NCI-H2196 treated with DMSO at 0.1 percent for 48 hours (cell line): Measurements from ENCODE around the gene SEPSECS.

Source experiments
- DNase-seq: peaks from one replicate; lab custom pipeline; 2025; ENCODE audit not compliant: unreplicated experiment; lab: John Stamatoyannopoulos, UW

The SEPSECS gene

DNA sequence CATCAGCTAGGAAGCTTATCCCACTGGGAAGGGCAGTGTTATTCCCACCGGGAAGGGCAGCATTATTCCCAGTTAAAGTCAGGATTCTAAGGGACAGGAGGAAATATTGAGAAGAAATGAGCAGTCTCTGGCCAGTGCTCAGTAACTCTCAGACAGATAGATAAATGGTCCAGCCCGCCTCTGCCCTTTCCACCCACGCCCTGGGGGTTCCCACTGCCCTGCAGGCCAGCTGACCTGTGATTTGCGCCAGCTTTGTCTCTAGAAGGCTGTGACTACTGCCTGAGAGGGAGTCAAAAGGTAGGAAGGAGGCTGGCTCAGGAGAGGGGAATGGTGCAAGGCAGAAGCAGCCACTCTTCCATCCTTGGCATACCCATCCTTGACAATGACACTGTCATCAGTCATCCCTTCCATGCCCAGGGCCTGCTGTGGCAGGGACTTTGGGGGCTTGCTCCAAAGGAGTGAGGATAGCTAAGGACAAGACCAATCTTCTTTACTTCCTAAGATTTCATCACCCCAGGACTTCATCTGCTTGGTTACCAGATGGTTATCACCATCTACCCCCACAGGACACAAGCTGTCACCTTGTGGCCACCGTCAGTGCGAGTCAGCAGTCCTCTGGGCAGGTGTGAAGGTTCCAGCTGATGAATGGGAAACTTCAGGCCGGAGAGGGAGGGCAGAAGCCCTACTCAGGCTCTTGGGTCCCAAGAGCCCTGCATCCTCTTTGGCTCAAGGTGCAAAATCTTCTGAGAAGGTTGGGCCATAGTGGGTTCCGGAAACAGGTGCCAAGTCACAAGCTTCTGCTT, 49.5 kb downstream of the SEPSECS start:
- DNase-seq = no peak

DNA sequence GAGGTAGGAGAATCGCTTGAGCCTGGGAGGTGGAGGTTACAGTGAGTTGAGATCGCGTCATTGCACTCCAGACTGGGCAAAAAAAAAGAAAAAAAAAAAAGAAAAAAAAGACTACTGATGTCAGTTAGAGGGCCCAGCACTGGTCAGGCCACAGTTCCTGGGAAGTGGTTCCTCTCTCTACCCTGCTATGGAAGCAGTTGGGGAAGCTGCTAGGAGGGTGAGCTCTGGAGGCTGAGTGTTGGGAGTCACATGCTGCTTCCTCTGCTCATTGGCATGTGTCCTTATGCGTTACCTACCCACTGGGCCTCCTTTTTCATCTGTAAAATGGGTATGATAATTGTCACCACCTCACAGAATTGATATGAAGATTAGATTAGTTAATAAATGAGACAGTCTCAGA, 50.7 kb downstream of the SEPSECS start:
- DNase-seq = no peak

DNA sequence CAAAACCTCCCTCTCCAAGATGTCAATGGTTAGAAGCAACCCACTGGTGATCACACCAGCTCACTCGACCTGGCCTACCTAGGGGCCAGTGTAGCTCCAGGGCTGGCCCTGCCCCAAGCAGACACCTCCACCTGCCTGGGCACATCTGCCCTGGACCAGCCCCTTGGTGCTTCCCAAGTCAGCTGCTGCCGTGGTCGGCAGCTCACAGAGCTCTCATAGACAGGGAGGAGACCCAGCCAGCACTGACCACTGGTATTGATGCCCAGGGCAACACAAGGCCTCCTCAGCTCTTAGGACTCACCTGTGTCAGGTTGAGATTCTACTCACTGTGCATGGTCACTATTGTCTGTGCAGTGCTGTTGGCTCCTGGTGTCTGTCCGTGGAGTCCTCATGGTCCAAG, 51.7 kb downstream of the SEPSECS start:
- no peak for DNase-seq

DNA sequence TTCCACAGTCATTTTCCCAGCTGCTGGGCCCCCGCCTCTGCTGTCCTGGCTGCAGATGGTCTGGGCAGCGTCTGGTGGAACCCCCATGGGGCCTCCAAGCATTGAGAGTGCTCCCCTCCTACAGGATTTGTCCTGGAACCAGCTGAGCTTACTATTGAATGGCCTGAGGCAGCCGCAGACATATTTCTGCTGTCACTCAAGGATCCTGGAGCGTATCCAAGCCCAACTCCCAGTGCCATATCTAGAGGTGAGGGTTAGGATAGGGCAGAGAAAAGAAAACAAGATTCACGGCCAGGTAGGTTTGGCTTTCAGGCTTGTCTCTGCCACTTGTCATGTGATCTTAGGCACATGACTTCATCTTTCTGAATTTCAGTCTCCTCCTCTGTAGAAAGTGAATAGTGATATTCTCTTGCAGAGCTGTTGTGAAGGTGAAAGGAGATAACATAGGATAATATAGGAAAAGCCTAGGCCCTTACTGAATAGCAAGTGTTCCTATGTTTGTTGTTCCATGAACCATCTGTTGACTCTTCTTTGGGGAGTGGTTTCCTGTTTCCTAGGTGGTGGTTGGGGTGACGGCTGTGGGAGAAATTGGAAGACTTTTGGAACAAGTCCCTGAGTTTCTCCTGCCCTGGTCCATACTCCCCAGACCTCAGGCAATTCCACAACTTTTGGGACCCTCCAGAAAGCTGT, 52.3 kb downstream of the SEPSECS start:
- DNase-seq = peak; percentile 37

DNA sequence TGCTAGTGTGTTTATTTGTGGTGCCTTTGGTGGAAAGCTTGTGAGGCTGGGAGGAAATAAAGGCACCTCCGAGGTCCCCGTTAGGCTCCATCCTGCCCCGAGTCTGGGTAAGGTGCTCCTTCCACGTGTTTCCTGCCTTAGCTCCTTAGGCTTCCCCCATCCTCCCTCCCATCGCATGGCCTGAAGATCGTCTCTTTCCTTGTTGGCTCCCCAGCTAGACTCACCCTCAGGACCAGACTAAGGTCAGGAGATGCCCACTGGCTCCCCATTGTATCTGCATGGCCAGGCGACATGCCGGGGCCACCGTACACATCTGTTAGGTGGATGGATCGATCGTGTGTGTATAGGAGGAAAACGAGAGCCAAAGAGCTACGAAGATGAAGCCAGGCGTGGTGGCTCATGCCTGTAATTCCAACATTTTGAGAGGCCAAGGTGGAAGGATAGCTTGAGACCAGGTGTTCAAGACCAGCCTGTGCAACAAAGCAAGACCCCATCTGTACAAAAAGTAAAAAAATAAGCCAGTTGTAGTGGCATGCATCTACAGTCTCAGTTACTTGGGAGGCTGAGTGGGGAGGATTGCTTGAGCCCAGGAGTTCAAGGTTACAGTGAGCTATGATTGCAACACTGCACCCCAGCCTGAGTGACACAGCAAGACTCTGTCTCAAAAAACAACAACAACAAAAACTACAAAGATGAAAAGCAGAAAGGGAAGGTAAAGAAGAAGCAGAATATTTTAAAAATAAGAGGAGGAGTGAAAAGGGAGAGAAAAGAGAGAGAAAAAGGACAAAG, 53.7 kb downstream of the SEPSECS start:
- no peak for DNase-seq

DNA sequence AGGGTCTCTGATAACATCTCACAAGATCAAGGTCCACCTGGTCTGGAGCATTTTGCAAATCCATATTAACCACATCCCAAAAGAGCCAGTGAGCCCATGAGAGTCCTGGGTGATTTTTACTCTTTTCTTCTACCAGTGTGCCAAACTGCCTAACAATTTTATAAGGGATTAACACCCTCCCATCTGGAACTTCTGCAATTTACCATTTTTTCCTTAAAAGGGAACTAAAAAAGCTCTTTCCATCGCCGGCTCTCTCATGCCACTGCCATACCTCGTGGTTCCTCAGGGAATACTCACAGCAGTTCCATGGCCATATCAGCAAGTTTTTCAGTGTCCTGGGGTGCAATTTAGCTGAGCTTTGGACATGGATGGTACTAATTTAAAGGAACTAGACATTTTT, 55.7 kb downstream of the SEPSECS start:
- no peak for DNase-seq

DNA sequence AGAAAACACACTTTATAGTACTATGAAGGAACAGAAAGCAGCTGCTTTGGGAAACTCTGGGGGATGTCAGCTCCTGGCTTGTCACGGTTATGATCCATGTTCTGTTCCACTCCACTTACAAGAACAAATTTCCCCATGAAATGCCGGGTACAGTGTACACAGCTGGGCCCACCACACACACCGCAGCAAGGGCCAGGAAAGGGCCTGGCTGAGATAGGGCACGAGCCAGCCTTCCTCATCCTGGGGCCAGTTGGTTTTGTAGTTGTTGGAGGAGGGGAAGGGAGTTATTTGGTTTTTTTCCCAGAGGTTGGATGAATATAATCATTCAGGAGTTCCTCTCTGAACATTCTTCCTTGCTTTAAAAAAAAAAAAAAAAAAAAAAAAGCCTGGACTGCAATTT, 56.8 kb downstream of the SEPSECS start:
- DNase-seq = no peak

DNA sequence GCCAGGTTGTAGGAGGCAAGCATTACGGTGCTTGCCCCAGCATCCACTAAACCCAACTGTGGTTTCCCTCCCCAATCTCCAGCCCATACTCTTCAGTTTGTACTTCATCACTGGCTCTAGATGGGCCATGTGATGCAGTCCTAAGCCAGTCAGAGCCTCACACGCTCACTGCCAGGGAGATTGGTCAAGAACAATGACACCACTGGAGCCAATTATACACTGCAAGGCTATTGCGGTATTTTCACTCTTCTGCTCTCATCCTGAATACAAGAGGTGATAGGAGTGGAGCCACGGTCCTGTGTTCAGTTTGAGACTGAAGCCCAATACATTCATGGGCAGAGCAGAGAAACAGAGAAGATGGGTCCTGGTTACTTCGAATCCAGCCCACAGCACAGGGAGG, 58.4 kb downstream of the SEPSECS start:
- peak; percentile 13 for DNase-seq

DNA sequence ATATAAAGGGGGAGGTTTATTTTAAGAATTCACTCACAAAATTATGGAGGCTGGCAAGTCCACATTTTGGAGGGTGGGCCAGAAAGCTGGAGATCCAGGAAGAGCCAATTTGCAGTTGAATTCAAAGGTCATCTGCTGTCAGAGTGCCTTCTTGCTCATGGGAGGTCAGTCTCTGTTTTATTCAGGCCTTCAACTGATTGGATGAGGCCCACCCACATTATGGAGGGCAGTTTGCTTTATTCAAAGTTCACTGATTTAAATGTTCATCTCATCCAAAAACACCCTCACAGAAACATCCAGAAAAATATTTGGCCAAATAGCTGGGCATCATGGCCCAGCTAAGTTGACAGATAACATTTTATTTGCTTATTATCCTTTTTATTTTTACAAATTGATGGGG, 59.5 kb downstream of the SEPSECS start:
- DNase-seq = no peak

DNA sequence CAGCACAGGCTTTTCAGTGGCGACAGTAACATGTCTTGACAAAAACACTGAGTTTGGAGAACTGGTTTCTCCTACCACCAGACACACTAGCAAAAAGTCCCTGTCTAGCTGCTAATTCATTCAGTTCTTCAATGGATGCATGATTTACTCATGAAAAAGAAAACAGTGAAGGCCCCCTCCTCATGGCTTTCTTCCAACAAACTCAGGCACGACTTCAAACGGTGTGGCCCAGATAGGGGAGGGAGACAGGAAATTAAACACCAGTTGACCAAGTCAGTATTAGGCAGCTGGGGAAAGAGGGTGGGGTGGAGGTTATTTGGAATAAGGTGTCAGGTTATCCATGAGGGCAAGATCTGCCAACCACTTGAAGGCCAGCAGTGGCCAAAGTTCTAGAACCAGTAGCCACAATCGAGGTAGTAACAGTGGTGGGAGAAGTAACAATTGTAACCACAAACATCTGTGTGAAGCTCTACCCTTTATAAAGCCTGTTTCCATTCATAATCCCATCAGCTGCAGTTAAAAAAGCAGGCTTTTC, 60.2 kb downstream of the SEPSECS start:
- DNase-seq = peak; percentile 57

DNA sequence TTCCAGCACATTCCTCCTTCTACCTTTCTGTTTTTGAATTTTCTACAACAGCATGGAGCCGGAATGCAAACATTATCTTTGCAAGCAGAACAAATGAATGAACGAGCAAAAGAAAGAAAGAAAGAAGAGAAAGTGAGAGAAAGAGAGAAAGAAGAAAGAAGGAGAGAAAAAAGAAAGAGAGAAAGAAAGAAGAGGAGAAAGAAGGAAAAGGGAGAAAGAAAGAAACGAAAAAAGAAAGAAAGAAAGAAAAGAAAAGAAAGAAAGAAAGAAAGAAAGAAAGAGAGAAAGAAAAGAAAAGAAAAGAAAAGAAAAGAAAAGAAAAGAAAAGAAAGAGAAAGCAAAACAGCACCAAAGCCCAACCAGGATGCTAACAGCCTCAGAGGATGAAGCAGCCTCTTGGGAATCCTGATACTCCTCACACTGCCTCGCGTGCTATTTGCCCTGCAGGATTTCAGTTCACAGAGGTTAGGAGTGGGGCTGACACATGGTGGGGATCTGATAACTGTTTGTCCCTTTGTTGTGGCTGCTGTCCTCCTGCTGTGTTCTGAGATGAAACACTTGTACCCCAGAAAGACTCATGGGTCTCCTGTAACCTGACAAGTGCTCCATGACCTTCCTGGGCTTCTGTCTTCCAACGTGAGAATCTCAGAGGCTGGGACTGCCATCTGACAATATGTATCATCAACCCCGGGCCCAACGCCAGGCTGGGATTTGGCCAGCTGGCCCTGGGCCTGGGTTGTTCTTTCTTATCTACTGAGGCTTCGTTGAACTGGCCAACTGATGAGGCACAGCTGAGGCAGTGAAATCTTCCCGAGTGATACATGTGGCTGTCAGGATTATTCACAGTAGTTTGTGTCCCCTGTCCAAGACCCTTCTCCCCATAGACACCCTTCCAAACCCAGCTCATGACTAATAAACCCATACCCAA, 61.0 kb downstream of the SEPSECS start:
- DNase-seq = peak; percentile 68

DNA sequence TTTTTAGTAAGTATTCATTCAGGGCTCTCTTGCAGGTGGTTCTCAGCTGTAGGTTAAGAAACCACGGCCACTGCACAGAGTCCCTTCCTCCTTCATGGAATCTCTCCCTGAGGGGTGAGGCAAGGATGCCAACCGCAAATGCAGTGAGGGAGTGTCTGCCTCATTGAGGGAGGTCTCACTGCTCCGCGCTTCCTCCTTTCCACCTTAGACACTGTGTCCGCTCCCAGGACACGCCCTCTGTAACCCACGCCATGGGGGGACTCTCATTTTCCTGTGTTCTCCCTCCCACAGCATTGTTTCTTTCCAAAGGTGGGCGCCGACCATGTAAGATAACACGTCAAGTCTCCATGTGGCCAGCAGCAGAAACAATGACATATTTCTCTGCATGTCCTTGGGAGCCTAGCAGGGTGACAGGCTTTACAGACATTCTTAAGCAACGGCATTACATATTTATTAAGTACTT, 63.2 kb downstream of the SEPSECS start:
- no peak for DNase-seq

DNA sequence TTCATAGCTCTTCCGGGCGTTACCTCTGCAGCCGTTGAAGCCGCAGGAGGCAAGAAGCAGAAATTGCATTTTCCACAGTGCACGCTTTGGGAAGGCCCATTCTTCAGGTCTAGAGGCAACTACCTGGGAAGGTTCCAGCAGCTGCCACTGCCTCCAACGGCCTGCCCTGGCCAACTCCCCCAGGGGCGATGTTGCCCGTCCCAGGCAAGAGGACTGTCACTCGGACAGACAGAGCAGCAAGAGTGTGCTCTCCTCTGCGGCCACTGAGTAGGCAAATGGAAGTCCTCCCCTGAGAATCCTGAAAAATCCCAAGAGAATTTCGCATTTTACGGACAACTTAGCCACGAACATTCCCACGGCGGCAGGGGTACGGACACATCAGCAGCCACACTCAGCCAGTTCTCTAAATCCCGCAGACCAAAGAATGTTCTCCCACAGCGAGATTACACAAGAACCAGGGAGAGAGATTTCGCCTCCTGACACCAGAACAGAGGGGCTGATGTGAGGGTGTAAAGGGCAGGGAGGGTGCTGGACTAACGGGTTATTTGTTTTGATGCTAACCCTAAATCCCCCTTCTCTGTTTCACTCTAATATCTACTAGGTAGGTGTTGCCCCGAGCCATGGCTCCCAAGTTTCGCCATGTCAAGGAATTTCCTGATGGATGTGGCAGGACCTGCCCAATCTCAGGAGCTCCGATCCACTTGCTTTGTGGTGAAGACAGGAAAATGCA, 63.8 kb downstream of the SEPSECS start:
- DNase-seq = no peak

DNA sequence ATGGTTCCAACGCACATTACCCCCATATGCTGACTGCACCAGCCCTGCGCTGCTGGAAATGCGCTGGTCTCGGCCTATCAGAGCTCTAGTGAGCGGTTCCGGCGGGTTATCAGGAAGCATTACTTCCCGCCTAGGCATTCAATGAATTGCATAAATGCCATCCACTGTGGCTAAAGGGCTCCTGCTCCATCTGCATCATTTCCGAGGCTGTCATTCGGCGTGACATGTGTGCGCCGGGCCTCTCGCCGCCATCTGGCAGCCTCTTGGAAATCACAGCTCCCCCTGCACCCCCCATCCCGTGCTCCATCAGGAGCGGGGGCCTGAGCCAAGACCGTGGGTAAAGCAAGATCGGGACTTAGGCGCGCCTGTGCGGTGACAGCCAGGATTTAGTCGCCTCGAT, 64.4 kb downstream of the SEPSECS start:
- DNase-seq = no peak

DNA sequence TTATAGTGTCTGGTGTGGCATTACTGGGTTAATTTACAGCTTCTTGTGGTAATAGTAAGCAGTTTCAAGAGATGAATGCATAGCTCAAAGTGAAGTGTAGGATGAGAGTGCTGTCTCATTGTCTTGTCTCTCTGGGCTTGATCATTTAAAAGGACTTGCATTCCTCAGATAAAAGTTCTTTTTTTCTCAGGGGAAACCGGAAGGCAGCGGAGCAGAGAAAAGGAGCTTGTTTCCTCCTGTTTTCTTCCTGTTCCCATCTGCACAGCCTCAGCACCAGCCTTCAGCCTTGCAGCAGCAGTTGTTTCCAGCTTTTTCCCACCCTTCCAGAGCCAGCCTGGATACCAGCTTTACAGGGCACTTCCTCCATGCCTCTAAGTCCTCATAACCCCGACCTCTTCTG, 68.1 kb downstream of the SEPSECS start:
- no peak for DNase-seq

DNA sequence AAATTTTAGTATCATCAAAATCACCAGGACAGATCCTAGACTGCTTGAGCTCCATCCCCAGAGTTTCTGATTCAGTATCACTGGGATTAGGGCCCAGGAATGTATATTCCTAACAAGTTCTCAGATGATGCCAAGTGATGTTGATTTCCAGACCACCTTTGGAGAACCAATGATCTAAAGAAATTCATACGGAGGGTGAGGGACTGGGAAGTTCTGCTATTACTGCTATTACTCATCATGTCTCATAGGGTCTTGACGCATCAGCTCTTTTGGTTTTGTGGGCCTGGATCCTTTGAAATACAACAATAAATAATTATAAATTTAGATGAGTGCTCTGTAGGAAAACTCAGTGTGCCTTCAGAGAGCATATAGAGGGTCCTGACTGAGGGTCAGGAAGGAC, 69.7 kb downstream of the SEPSECS start:
- DNase-seq = no peak

DNA sequence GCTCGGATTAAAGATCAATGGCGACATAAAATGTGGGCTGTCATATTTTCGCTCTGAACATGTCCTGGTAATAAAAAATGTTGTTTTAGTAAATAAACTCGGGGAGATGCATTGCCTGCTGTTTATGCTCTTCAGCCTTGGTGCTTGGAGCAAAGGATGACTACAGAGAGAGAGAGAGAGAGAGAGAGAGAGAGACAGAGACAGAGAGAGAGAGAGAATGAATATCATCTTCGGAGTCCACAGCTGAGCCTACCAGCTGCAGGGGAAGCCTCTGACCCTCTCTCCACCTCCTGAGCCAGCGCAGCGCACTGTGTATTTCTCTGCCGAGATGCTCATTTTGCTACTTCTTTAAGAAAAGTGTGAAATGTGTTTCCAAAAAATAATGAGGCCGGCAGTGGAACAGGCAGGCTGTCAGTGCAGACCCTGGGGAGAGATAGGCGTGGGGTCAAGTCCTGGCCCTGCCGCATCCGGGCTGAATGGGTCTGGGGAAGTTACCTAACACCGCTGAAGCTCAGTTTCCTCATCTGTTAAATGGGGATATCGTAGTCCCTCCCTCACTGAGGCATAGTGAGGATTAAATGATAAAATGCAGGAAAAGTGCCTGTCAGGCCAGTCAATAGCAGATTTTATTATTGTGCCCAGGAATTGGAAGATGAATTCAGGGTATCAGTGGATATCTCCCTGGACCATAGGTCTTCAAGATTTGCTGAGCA, 71.0 kb downstream of the SEPSECS start:
- no peak for DNase-seq

DNA sequence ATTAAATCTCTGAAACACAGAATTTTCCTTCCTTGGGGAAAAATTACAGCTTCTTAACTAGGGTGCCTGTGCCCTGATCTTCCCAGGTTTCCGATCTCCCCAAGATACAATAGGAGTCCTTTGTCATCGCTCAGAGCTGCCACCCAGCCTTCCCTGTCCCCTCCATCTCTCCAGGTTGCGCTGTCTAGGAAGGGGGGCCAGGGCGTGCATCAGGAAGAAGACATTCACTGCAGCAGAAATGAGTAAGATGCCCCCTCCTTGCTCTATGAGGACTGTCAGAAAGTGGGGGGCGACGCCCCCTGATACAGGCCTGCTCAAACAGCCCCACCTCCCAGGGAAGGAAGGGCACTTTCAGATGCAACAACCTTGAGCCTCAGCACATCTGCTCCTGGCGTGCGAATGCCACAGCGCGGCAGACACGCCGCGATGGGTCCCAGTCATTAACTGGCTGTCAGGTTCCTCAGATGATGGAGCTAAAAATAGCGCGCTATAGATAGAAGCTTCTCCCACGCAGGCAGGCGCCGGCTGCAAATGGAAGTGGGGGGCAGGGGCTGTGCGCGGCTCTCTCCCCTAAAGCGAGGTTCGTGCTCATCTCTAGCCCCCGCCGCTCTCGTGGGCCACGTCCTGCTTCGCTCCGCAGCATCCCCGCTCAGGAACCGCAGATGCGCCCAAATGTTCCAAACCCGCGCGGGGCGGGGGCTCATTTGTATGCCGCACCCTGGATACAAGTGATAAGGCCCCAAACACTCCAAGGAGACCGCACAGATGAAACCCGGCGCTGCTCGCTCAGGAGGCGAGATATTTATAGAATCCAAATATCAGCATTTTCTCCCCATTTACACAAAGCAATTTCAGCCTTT, 71.9 kb downstream of the SEPSECS start:
- DNase-seq = no peak
